ENCODE measurements around the gene SH3BGRL3.

The SH3BGRL3 gene

DNA sequence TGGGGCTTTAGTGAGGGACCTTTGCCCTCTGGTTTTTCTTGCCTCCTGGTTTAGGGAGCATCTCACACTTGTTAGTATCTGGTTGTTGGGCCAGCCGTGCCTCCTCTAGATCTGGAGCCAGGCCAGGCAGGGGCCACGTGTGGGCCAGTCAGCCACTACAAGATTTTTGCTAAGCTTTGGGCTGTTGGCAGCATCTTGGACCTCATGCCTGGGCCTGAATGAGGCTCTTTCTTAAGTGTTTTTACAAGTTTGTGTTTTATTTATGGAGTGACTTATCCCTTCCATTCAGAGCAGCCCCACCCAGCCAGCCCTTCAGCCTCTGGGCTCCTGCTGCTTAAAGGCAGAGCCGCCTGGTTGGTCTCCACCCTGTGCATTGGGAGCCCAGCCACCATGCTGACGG lies 1.6 kb upstream of the SH3BGRL3 start:
- DNase-seq = no peak

DNA sequence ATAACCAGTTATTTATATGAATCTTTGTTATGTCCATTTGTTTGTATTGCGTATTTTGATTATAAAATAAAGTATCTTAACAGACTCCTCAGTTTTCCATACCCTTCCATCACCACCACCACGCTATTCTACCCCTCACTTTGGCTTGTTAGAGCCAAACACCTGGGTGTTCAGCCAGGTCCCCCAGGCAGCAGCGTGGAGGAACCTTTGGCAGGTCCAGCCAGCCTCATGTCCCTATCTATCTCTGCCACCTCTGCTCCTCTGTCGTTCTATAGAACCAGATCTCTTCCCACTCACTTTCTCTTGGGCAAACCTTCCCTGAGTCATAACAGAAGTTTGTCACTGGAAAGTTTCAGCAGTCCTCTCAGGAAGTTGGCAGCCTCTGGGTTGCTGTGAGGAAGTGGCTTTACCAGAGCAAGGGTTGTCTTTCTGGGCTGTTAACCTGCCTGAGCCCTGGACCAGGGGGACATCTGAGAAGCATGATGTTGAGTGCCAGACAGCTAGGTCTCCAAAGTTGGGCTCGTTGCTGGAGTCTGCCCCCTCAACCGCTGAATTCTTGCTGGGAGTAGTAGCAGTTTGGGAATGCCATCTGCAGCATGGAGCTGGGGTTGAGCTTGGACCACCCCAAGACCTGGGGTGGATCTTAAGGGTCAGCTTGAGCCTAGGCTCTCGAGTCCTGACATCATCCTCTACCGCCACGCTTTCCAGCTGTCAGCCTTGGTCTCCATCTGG lies 996 bp upstream of the SH3BGRL3 start:
- no peak for DNase-seq

DNA sequence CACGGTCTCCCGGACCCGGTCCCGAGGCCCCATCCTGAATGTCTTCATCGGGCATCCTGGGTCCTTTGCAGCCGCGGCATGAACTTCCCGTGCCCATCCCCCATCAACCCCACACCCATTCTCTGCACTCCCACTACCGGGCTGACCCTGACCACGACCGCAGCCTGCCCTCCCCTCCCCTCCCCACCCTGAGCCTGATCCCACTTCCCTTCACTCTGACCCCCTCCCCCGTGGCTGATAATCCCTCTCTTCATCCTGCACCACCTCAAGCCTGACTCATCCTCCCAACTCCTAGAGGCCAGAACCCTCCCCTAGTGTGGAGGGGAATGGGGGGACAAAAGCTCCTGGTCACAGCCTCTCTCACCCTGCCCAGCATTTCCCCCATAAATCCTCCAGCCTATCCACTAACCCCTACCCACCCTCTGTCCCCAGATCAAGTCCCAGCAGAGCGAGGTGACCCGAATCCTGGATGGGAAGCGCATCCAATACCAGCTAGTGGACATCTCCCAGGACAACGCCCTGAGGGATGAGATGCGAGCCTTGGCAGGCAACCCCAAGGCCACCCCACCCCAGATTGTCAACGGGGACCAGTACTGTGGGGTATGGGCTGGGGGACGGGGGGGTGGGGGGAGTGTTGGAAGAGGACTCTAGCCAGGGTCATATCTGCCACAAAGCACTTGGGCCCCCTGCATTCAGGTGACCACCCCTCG lies 602 bp downstream of the SH3BGRL3 start:
- no peak for DNase-seq

DNA sequence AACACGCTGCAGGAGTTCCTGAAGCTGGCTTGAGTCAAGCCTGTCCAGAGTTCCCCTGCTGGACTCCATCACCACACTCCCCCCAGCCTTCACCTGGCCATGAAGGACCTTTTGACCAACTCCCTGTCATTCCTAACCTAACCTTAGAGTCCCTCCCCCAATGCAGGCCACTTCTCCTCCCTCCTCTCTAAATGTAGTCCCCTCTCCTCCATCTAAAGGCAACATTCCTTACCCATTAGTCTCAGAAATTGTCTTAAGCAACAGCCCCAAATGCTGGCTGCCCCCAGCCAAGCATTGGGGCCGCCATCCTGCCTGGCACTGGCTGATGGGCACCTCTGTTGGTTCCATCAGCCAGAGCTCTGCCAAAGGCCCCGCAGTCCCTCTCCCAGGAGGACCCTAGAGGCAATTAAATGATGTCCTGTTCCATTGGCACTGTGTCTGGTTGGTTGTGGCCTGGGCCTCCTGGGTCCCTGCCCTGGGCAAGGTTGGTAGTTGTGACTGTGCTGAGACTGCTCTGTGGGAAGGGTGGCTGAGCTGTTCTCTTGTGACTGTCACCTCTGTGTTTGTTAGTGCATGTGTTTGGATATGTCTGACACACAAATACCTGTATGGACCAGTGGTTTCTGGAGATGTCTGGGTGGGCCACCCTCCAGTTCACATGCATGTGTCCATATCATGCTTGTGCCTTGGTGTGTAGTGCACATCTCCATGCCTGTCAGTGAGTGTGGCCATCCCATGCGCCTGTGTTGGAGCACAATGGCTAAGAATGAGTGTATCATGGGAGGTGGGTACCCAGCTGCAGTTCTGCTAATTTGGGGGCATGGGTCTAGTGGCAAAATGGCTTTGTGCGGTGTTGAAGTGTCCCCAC lies 1.4 kb downstream of the SH3BGRL3 start:
- no peak for DNase-seq

DNA sequence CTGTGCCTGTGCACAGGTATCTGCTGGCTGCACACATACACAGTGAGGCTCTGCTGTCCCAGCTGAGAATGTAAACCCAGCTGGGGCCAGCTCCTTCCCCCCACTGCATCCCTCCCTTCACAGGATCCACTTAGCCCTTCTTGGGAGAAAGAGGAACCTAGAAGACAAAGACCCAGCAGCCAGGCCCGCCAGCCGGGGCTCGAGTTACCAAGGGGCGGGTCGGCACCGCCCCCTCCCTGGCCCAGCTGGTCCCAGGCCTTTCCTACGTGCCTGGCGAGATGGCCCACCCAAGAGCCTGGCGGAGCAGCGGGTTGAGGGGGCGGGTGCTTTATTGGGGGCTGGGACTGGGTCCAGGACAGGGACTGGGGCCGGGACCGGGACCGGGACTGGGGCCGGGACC lies 2.1 kb downstream of the SH3BGRL3 start:
- DNase-seq = no peak

DNA sequence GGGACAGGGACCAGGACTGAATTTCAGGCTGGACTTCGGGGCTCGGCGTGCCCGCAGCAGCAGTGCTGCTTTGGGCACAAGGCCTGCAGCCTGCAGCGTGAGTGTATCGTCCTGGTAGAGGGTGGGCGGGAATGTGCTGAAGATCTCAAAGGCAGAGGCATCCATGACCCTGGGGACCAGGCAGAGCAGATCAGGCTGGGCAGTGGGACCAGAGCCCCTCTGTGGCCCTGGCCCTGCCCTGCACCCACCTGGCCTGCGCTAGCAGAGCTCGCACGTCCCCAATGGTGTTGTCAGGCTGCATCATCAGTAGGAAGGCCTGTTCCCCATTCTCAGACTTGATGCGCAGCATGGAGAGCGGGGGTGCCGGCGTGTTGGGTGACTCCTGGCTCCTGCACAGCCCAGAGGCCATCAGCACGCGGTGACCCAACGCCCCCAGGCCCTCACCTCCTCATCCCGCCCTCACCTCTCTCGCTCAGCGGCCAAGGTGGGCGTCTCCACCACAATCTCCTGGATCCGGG lies 2.6 kb downstream of the SH3BGRL3 start:
- DNase-seq = no peak

DNA sequence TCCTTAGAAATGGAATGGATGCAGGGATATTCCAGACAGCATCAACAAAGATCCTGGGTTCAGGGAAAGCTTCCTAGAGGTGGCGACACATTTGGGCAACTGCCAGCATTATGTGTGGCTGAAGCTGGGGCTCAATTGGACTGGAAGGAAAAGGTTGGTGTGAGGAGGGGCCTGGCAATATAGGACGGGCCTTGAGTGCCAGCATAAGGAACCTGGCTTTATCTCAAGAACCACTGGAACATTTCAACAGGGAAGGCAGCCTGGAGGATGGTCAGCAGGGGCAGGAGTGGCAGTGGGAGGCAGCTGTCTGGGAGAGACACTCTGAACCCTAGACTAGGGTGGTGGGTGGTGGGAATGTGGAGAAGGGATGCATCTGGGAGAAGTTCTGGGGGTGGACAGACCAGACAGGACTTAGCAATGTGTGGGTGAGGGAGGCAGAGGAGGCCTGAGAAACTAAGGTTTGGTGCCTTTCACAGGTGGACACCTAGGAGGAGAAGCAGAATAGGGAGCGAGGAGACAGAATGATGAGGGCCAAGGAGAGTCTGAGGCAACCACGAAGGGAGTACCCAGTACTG lies 3.5 kb downstream of the SH3BGRL3 start:
- no peak for DNase-seq

DNA sequence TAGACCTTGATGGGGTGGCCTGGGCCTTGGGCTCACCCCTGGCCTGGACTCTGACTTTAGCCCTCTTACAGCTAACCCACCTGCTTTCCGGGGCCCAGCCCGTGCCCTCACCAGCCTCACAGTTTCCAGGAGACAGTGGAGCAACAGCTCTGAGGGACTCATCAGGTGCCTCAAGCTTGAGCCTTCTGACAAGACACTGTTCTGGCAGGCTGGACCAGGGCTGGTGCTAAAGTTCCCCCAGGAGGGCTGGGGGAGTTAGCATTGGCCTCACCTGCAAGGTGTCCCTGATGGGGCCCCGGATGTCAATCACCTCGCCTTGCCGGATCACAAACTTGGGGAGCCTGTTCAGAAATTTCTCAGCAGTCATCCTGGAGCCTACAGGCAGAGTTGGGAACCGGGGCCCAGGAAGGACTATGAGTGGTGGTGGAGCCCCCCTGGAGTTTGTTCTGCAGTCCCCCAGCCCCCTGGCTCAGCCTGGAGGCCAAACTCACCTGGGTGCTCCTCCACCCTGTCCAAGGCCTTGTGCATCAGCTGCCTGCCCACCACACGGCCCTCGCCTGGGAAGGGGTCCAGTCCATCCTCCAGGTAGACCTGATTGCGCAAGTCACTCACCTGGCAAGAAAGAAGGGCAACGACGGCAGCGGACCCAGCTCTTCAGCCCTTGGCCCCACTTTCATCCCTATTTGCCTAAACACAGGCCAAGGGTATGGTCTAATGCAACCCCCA lies 4.1 kb downstream of the SH3BGRL3 start:
- no peak for DNase-seq

DNA sequence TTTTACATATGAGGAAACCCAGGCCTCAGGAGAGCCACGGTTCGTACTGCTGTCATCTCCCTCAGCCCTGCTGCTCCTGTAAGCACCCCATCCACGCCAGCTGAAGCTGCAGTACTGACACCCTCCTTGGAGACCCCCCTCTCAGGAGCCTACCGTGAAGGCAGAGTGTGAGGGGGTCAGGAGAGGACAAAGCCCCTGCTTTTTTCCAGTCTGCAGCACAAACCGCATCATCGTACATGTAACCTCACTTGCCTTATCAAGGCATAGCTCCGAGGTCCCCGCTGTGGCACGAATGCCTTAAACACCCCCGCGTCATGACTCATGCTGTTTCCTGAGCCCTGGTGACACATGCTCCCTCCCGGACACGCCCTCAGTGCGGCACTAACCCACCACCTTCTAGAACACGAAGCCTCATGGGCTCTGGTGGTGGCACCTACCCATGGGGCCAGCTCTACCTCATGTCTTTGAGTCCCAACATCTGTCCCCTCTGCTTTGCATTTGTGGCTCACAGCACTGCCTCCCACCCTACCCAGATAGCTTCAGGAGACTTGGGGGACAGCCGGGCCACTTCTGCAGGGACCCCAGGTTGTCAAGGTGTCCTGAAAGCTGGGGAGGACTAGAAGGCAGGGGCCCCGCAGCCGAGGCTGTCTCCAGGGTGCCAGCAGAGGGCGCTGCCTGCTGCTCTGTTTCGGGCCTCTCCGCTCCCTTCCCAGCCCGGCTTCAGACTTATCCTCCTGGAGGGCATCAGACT lies 4.9 kb downstream of the SH3BGRL3 start:
- no peak for DNase-seq

DNA sequence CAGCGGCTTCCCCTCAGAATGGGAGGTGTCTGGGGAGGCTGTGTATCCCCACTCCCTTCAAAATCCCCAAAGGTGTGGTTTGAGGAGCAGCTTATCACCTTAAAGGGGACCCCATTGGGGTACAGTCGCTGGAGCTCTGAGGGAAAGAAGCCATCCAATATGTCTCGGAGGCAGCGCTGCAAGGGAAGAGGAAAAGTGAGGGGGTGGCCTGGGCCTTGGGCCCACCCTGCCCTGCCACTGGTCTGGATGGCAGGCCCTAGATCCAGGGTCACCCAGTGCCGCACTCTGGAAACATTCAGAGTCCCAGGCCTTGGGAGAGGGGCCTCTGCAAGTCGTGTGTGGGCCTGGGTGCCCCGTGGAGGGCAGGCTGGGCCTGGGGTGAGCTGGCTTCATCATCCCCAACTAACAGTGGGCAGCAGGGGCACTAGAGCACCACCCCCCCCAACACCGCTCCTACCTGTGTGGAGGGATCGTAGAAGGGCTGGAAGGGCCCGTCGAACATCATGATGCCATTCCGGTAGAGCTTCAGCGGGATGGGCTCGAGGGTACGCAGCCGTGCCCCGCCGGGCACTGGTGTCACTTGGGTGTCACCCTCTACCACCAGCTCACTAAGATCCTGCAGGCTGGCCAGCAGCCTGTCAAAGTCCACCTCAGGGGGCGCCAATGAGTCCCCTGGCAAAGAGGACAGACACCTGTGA lies 5.6 kb downstream of the SH3BGRL3 start:
- no peak for DNase-seq

DNA sequence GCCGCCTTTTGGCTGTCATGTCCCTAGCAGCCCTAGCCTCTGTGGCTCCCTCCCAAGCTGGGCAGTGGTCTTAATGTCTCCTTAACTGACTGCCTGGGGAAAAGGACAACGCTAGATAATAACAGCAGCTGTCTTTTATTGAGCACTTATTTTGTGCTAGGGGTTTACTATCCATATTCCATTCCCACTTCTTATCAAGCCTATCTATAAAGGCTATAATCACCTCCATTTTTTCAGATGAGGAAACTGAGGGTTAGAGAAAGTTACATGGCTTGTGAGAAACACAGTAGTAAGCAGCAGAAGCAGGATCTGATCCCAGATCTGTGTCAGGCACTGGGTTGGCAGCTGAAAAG lies 6.2 kb downstream of the SH3BGRL3 start:
- no peak for DNase-seq

DNA sequence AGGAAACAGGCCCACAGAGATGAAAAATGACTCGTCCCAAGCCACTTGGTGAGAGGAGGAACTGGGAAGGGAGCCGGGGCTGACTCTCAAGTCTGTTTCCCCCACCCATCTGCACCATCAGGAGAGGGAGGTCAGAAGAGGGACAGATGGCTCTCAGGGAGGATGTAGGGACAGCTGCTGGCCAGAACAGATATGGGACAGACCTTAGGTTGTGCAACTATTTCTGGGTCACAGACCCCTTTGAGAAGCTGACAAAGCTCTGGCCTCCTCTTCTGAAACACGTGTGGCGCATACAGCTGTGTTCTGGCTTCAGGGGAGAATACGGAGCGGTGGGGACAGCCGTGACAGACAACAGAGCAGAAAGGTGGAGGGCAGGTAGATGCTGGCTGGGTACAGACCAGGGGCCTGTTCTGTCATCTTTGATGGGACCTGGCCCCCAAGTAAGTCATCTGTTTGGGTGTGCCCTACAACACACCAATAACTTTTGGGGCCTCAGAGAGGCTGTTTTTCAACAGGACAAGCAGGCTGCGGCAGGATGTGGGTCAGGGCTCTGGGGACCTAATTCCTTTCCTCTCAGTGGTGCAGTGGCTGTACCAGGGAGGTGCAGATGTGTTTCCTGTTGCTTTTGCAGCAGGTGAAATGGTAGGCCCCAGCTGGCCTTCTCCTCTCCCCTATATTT lies 7.3 kb downstream of the SH3BGRL3 start:
- DNase-seq = no peak

DNA sequence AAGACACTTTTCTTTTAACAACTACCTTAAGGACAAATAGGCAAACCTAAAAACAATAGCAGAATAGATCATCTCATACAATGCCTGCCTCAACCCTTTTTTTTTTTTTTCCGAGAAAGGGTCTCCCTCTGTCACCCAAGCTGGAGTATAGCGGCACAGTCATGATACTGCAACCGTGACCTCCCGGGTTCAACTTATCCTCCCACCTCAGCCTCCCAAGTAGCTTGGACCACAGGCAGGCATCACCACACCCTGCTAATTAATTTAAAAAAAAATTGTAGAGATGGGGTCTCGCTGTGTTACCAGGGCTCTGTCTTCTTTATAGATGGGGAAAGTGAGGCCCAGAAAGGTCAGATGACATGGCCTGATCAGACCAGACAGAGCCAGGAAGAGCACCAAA lies 7.9 kb downstream of the SH3BGRL3 start:
- no peak for DNase-seq

DNA sequence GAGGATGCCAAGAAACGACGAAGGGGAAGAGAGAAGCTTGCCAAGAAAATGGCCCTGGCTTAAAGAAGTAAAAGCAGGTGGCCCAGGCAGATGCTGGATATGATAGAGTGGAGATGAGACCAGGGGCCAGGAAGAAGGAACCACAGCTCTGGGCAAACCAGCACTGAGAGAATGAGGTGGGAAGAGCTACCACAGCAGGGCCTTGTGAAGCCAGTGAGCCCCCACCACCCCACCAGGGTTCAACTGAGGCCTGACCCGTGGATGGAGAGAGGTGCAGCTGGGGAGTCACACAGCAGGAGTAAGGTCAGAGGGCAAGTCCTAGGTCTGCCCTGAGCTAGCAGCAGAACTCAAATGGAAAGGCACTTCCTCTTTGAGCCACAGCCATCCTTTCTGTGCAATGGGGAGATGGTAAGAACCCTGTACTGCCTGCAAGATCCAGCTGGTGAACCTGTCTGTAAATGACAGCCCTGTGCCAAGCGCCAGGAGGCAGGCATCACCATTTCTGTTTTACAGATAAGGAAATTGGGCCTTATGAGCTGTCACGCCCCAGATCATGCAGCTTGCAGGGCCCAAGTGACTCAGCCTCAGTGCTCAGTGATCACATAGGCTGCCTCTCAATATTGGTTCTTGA lies 8.5 kb downstream of the SH3BGRL3 start:
- DNase-seq = no peak

DNA sequence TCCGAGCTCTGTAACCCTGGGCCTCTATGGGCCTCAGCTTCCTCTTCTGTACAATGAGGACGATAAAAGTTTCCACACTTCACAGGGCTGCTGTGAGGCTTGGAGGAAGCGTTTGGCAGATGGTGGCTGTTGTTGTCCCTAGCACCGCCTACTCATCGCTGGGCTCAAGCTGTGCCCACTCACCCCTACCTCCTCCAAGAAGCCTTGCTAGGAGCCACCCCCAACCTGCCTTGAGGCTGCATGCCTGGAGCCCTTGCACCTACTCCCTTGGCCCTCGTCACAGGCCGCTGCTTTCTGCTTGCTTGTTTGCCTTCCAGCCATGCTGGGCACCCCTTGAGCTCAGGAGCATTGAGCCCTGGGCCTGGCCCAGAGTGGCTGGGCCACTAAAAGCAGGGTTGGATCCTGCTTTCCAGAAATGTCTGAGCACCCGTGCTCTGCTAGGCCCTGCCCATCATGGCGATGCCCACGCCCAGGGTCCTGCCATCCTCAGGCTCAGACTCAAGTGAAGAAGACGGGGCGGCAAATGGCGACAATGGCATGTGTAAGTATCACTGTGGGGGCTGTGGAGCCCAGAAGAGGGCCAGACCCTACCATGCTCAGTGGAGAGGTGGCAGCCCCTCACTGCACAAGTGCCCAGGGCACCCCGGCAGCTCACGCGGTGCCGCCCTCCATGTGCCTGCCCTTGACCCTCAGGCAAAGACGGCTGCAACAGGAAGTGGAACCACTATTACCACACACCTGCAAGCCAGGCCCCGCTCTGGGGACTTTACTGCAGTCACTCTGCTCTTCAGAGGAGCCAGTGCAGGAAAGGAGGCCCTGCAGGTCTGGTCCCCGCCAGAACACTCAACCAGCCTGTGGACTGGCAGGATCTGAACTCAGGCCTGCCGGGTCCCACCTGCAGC lies 9.5 kb downstream of the SH3BGRL3 start:
- DNase-seq = no peak

DNA sequence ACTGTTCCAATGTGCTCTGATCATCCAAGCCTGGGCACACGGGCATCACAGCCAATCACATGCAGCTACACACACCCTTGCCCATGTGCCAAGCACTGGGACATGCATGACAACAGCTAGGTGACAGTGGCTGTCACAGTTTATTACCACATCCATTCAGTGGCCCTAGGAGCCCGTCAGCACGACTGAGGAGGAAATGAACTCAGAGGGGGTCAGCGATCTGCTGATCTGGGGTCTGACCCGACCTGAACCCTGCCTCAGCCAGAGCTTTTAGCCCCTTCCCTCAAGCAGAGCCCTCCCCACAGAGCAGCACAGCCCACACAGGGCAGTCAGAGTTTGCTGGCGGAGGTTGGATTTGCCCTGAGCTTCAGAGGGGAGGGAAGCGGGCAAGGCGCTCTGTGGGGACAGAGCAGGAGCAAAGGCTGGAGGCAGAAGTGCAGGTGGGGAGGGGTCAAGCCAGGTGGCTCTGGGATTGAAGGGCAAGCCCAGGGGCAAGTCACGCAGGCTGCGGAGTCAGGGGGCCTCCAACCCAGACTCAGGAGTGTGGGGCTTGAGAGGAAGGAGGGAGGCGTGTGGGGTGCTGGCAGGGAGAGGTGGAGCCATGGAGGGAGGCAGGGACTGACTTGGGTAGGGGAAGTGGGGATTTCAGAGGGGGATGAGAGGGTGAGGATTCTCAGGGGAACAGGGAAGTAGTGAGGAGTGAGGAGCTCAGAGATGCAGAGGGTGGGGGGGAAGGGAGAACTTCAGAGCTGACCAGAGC lies 10.4 kb downstream of the SH3BGRL3 start:
- DNase-seq = no peak

DNA sequence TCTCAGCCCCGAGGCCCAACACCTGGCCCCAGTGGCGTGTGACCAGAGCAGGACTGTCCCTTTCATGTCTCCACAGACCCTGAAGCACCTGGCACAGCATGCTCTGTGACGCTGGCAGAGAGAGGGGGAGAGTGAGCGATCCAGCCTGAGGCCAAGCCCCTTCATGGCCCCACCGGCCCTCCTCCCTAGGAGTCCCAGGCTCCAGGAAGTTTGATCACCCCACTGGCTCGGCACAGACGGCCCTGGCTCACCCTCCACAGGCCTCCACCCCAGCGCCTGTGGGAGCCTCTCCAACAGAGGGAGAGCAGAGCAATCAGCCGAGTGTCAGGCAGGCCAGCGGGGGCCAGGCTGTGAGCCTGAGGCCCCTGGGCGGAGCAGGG lies 11.0 kb downstream of the SH3BGRL3 start:
- no peak for DNase-seq

DNA sequence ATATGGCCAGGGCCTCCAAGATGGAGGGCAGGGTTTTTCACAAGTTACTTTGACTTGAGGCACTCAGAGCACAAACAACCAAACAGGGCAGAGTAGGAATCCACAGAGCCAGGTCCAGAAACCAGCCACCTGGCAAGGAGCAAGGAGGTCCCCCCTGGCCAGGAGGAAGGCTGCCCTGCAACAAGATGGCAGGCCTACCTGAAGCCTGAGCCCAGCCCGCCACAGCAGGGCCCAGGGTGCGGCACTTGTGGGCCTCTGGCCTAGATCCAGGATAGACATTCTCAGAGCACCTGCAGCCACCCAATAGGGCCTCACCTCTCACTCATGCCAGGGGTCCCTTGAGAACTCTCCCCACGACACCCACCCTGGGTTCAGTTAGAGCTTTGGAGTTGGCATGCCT lies 11.5 kb downstream of the SH3BGRL3 start:
- DNase-seq = no peak
